Measurements from ENCODE around the gene INKA2.

INKA2 gene

GRCh38 chr1:111699268-111699667, 39.9 kb downstream of the INKA2 start:
- no peak for DNase-seq

GRCh38 chr1:111696330-111696729, 42.9 kb downstream of the INKA2 start:
- DNase-seq = no peak

GRCh38 chr1:111695801-111696200, 43.4 kb downstream of the INKA2 start:
- DNase-seq = no peak

GRCh38 chr1:111691886-111692285, 47.3 kb downstream of the INKA2 start:
- no peak for DNase-seq

- DNase-seq = no peak
Measured at GRCh38 chr1:111690306-111690617, 48.9 kb downstream of the INKA2 start.

All from inflammatory macrophage (primary cell).